ENCODE results near the gene ECHDC3. TPM values are rescaled to one million over a fixed set of nuclear protein-coding genes. Genes with fewer than 3 reads are reported as not detected.

The ECHDC3 gene
- total RNA-seq, 1 experiment from 2014 or later, result 15.7 TPM

GRCh38 chr10:11746883-11747539 is 4.8 kb downstream of the ECHDC3 start:
- no peak for DNase-seq (ENCODE audit: extremely low read depth, low read depth)

- no peak for DNase-seq (ENCODE audit: extremely low read depth, low read depth)
Measured at GRCh38 chr10:11748866-11749265, 6.7 kb downstream of the ECHDC3 start.

- DNase-seq (ENCODE audit: extremely low read depth, low read depth), result no peak
Measured at GRCh38 chr10:11750420-11750819, 8.2 kb downstream of the ECHDC3 start.

- no peak for DNase-seq (ENCODE audit: extremely low read depth, low read depth)
Measured at GRCh38 chr10:11754173-11754572, 12.0 kb downstream of the ECHDC3 start.

- no peak for DNase-seq (ENCODE audit: extremely low read depth, low read depth)
Measured at GRCh38 chr10:11754620-11755019, 12.4 kb downstream of the ECHDC3 start.

GRCh38 chr10:11755512-11756263 is 13.5 kb downstream of the ECHDC3 start:
- DNase-seq (ENCODE audit: extremely low read depth, low read depth), result no peak

DNA sequence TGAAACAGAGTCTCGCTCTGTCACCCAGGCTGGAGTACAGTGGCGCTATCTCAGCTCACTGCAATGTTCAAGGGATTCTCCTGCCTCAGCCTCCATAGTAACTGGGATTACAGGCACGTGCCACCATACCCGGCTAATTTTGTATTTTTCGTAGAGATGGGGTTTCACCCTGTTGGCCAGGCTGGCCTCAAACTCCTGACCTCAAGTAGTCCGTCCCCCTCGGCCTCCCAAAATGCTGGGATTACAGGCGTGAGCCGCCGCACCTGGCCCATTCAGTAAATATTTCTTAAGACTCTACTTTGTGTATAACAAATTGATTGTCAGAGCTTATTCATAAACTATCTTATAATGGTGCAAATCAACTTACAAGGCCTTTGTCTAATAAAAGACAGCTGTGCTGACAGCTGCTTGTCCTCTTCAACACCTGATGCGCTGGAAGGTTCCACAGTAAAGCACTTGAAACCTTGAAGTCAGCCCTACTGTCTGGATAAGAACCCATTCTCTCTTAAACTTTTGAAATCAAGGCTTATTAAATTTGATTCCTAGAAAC is 14.7 kb downstream of the ECHDC3 start:
- DNase-seq (ENCODE audit: extremely low read depth, low read depth), result no peak

- DNase-seq (ENCODE audit: extremely low read depth, low read depth), result no peak
Measured at GRCh38 chr10:11757454-11757820, 15.3 kb downstream of the ECHDC3 start.

GRCh38 chr10:11757821-11758463 is 15.8 kb downstream of the ECHDC3 start:
- peak; percentile 55 for DNase-seq (ENCODE audit: extremely low read depth, low read depth)

- no peak for DNase-seq (ENCODE audit: extremely low read depth, low read depth)
Measured at GRCh38 chr10:11758527-11759236, 16.5 kb downstream of the ECHDC3 start.

DNA sequence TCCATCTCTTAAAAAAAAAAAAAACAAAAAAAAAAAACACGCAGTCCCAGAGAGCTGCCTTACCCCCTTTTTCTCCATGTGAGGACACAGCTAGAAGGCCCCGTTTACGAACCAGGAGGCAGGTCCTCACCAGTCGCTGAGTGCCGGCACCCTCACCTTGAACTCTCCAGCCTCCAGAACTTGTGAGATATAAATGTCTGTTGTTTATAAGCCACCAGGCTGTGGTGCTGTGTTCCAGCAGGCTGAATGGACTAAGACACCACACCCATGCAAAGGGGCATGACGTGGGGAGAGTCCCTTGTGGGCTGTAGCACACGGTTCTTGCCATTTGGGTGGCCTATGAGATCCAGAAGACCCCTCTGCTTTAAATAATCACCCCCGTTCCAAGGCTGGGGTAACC is 17.2 kb downstream of the ECHDC3 start:
- DNase-seq (ENCODE audit: extremely low read depth, low read depth), result no peak

GRCh38 chr10:11760151-11760550 is 18.0 kb downstream of the ECHDC3 start:
- no peak for DNase-seq (ENCODE audit: extremely low read depth, low read depth)

DNA sequence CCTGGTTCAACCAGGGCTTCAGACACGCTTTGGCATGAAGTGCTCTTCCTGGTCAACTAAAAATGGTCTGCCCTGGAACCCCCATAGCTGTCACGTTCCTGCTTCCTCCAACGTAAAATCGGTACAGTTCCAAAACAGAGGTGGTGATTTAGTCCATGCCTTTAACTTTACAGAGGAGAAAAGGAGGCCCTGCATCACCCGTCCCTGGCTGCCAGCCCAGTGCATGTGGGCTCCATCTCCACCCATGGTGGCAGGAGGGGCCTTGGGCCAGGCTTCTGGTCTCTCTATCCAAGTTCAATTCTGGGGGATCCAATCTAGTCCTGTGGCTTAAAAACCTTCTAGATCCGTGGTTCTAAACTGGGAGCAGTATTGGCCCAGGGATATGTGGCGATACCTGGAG is 18.7 kb downstream of the ECHDC3 start:
- DNase-seq (ENCODE audit: extremely low read depth, low read depth), result no peak

- no peak for DNase-seq (ENCODE audit: extremely low read depth, low read depth)
Measured at GRCh38 chr10:11761431-11761830, 19.2 kb downstream of the ECHDC3 start.

GRCh38 chr10:11762706-11763500 is 20.7 kb downstream of the ECHDC3 start:
- DNase-seq (ENCODE audit: extremely low read depth, low read depth), result no peak

DNA sequence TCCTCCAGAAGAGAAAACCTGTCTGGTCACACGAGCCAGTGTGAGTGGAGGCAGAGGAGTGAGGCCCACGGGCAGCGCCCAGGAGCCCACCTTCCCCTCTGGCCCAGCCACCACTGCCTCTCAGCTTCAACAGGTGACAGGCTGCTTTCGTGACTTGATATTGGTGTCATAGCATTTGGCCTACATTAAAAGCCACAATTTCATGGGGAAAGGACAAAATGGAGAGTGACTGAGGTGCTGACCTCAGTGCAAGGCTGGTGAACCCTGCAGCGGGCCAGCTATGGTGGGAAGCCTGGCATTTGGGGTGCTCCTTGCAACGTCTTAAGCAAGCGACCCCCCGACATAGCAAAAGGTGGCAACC is 21.3 kb downstream of the ECHDC3 start:
- DNase-seq (ENCODE audit: extremely low read depth, low read depth), result no peak

- no peak for DNase-seq (ENCODE audit: extremely low read depth, low read depth)
Measured at GRCh38 chr10:11765141-11765540, 23.0 kb downstream of the ECHDC3 start.

DNA sequence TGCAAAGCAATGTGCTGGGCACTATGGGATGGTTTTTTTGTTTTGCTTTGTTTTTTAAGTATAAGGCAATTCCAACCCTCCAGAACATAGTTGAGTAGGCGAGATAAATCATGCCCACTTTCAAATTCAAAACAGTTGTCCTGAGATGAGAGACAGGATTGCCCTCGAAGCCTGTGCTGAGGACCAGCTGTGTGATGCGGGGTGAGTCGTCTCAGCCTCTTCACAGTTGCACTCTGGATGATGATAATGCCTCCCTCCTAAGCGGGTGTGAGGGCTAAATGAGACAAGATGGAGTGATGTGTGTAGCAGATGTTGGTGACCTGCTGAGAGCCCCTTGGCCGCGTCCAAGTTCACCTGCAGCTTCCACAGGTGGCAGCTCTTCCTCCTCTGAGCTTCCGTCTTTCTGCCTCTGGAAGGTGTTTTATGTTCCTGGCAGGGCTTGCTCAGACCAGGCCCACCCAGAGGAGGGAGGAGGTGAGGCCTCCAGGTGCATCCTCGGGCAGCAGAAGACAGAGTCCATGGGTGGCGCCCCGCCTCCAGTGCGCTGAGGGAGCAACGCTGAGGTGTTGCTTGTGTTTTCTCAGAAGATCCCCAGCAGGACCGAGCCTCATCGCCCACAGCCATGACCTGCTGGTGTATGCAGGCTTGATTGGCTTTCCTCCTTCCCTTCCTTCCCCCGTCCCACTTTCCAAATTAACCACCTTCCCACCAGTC is 30.6 kb downstream of the ECHDC3 start:
- no peak for DNase-seq (ENCODE audit: extremely low read depth, low read depth)

DNA sequence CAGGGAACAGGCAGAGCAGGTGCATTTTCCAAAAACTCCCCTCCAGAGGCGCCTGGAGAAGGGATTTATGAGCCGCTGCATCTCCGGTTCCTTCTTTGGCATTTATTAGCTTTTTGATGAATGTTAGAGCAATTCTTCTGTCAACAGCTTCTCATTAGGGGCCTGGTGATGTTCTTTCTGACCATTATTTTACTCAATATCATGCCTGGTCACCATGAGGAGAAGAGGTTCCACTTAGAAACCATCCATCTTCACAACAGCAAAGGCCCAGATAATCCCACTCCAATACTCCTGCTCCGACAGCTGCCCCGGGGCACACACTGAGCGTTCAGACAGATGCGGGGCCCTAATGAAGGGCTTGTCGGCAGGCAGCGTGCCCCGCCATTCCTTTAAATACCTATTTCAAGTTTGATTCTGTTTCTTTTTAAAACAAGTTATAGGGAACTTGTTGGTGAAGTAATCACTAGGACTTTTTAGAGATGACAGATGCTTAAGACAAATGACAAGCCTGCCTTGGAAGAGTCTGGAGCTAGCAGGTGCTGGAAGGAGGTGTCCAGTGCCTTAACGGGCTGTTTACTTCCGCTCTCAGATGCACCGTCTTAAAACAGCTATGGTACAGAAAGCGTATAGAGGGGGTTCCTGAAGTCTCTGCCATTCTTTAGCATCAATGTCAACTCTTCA is 31.7 kb downstream of the ECHDC3 start:
- no peak for DNase-seq (ENCODE audit: extremely low read depth, low read depth)
